SU-DHL-6 (cell line): ENCODE results near the gene CCL25.

Source experiments
- H2AFZ ChIP-seq: fragments of 200-600 bp; sonication (generic); 2 replicates; pipeline ENCODE4 v1.6.1; 2014; ENCODE audit warnings: low read depth, mild to moderate bottlenecking, moderate library complexity, mixed read lengths, antibody characterized with exemption, low read length; ENCODE audit not compliant: severe bottlenecking
- H3F3A ChIP-seq: fragments of 200-600 bp; shearing (Covaris generic); 2 replicates; pipeline ENCODE4 v1.6.0; 2016; ENCODE audit warnings: antibody characterized with exemption, mild to moderate bottlenecking; ENCODE audit not compliant: insufficient read depth
- H3K27ac ChIP-seq: fragments of 200-600 bp; sonication (generic); 2 replicates; pipeline ENCODE4 v1.5.1; 2016; ENCODE audit warnings: low read depth, mild to moderate bottlenecking, low read length, moderate library complexity, mixed read lengths
- H3K27me3 ChIP-seq: fragments of 200-600 bp; sonication (generic), shearing (Covaris generic); 2 replicates; pipeline ENCODE4 v1.6.0; 2014; ENCODE audit warnings: mild to moderate bottlenecking, low read length
- H3K36me3 ChIP-seq: fragments of 200-600 bp; sonication (generic); 2 replicates; pipeline ENCODE4 v1.6.1; 2014; ENCODE audit warnings: mild to moderate bottlenecking, low read length, mixed read lengths
- H3K4me2 ChIP-seq: fragments of 300-600, 200-600 bp; shearing (Covaris generic), sonication (generic); 2 replicates; pipeline ENCODE4 v1.6.0; 2014; ENCODE audit warnings: low read length, low read depth, mild to moderate bottlenecking; ENCODE audit not compliant: poor library complexity, severe bottlenecking
- H3K4me3 ChIP-seq: fragments of 200-600 bp; sonication (generic); 2 replicates; pipeline ENCODE4 v1.5.1; 2014; ENCODE audit warnings: antibody characterized with exemption, low read length, mild to moderate bottlenecking, mixed read lengths; ENCODE audit not compliant: insufficient read depth, poor library complexity, severe bottlenecking
- H3K79me2 ChIP-seq: fragments of 200-600 bp; sonication (generic); 2 replicates; pipeline ENCODE4 v1.6.1; 2014; ENCODE audit warnings: mild to moderate bottlenecking, low read length, moderate library complexity; ENCODE audit not compliant: insufficient read depth
- H3K9ac ChIP-seq: fragments of 200-600 bp; sonication (generic); 2 replicates; pipeline ENCODE4 v1.7.0; 2014; ENCODE audit warnings: mild to moderate bottlenecking, low read length
- H3K9me2 ChIP-seq: fragments of 200-600 bp; sonication (generic); replicated peaks from 2 replicates; pipeline ENCODE4 v1.6.1; 2014; ENCODE audit warnings: low read length; ENCODE audit not compliant: insufficient read depth
- H3K9me3 ChIP-seq: fragments of 200-600 bp; sonication (generic); 2 replicates; pipeline ENCODE4 v1.6.1; 2014; ENCODE audit warnings: low read length, mixed read lengths; ENCODE audit not compliant: insufficient read depth
- H4K20me1 ChIP-seq: fragments of 200-600 bp; sonication (generic); 2 replicates; pipeline ENCODE4 v1.6.1; 2014; ENCODE audit warnings: low read depth, mild to moderate bottlenecking, antibody characterized with exemption, low read length, moderate library complexity, mixed read lengths
- CTCF ChIP-seq: fragments of 200-600 bp; sonication (generic); IDR thresholded peaks from one replicate; pipeline ENCODE4 v1.5.1; 2017; ENCODE audit warnings: antibody characterized with exemption, mild to moderate bottlenecking, low read length, moderate library complexity; ENCODE audit not compliant: insufficient read depth, poor library complexity, severe bottlenecking
- EZH2phosphoT487 ChIP-seq: fragments of 200-600 bp; sonication (generic), shearing (Covaris generic); conservative IDR thresholded peaks from 2 replicates; pipeline ENCODE4 v1.6.1; 2018; ENCODE audit warnings: mild to moderate bottlenecking, antibody characterized with exemption, low read length, moderate library complexity, mixed read lengths

Gene CCL25

GRCh38 chr19:8044018-8044417, 8.5 kb upstream of the CCL25 start:
- Histone ChIP-seq H4K20me1 (no peaks in the 10 kb centered on the region), H3K9me3 (no peaks in the 10 kb centered on the region), H3K9ac (no peak overlapping the region), H3K79me2 (no peaks in the 10 kb centered on the region), H3K36me3 (no peaks in the 10 kb centered on the region), H3K4me3 (no peak overlapping the region), H3K27me3 (no peaks in the 10 kb centered on the region), H3F3A (no peaks in the 10 kb centered on the region), H3K9me2 (no peaks in the 10 kb centered on the region), H2AFZ (no peak overlapping the region), H3K4me2 (no peak overlapping the region), H3K27ac (no peak overlapping the region)
- TF ChIP-seq CTCF, result no peak
- TF ChIP-seq EZH2phosphoT487, result no peak

DNA sequence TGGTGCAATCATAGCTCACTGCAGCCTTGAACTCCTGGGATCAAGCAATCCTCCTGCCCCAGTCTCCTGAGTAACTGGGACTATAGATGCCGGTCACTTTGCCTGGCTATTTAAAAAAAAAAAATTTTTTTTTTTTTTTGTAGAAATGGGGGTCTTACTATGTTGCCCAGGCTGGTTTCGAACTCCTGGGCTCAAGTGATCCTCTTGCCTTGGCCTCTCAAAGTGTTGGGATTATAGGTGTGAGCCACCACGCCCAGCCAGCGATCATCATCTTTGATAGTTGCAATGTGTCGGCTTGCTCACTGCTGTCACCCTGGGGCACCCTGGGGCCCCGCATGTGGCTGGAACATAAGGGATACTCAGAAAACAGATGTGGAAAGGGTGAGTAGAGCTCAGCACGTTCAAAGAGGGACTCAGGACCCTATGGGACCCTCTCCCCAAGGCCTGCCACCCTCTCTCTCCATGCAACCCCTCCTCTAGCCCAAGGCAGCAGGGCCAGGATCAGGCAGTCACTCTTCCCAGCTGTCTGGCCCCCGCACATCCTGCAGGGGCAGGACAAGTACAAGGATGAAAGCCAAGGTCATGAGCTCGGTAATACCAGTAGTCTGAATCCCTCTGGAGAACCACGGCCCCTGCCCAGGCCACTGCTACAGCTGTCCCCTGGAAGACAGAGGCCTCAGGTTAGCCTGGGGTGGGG, 6.5 kb upstream of the CCL25 start:
- H3F3A ChIP-seq, result no peaks in the 10 kb centered on the region
- H3K79me2 ChIP-seq, result no peaks in the 10 kb centered on the region
- no peaks in the 10 kb centered on the region for H3K36me3 ChIP-seq
- no peak overlapping the region for H2AFZ ChIP-seq
- H3K9me2 ChIP-seq, result no peaks in the 10 kb centered on the region
- no peak overlapping the region for H3K4me2 ChIP-seq
- no peak overlapping the region for H3K27ac ChIP-seq
- no peaks in the 10 kb centered on the region for H3K9me3 ChIP-seq
- H3K4me3 ChIP-seq, result no peak overlapping the region
- TF ChIP-seq EZH2phosphoT487, result no peak
- no peak for TF ChIP-seq CTCF
- H3K27me3 ChIP-seq, result no peaks in the 10 kb centered on the region
- H4K20me1 ChIP-seq, result no peaks in the 10 kb centered on the region
- H3K9ac ChIP-seq, result no peak overlapping the region

- H3K4me2 ChIP-seq, result no peak overlapping the region
- H2AFZ ChIP-seq, result no peak overlapping the region
- no peaks in the 10 kb centered on the region for H3K79me2 ChIP-seq
- H3F3A ChIP-seq, result no peaks in the 10 kb centered on the region
- H3K9me2 ChIP-seq, result no peaks in the 10 kb centered on the region
- no peak overlapping the region for H3K4me3 ChIP-seq
- H3K27ac ChIP-seq, result no peak overlapping the region
- H4K20me1 ChIP-seq, result no peaks in the 10 kb centered on the region
- no peak for TF ChIP-seq CTCF
- TF ChIP-seq EZH2phosphoT487, result no peak
- no peaks in the 10 kb centered on the region for H3K27me3 ChIP-seq
- no peaks in the 10 kb centered on the region for H3K36me3 ChIP-seq
- H3K9ac ChIP-seq, result no peak overlapping the region
- H3K9me3 ChIP-seq, result no peaks in the 10 kb centered on the region
These were observed 5.9 kb upstream of the CCL25 start for GRCh38 chr19:8046569-8047165.
